ENCODE results near the gene OSBPL8. TPM values are rescaled to one million over a fixed set of nuclear protein-coding genes. Genes with fewer than 3 reads are reported as not detected.

Gene OSBPL8
- total RNA-seq, 1 donor: 204 TPM

DNA sequence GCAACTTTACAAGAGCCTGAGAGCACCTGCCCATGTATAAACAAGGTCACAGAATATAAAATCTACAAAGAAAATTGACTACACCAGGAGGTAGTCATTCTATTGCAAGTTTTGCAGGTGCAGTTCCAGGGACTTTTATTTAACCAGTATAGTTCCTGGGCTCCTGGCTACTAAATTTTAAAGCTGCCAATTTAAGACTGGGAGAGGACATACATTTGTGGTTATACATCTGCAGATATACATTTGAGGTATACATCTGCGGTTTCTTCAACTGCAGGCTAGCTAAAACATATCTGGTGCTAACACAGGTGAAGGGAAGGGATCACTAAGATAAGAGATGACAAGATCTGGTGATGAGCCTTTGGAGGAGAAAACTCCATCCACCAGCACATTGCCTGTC, 241.6 kb downstream of the OSBPL8 start:
- H2AFZ ChIP-seq (ENCODE audit: low read length): no peak overlapping the region
- H3K27ac ChIP-seq (ENCODE audit: low read depth, low read length): no peak overlapping the region

DNA sequence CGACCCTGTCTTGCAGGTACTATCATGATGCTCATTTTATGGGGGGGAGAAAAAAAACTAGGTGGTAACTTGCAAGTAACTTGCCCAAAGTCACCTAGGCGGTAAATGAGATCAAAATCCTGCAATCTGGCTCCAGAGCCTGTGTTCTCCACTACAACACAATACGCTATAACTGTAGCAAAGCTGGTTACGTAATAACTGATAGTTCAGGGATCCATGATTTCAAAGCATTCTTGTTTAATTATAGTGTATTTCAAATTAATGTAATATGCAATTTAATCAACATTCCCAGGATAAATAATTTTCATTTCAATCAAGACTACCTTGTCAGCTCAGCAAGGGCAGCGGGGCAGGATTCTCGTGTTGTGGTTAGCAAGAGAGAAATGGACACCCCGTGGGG, 243.1 kb downstream of the OSBPL8 start:
- peaks cover 13% of the 10 kb centered on the region for H3K4me1 ChIP-seq (ENCODE audit: insufficient read depth, low read length)
- H3K9me3 ChIP-seq (ENCODE audit: low read depth, low read length): no peaks in the 10 kb centered on the region
- H3K4me2 ChIP-seq (ENCODE audit: insufficient read depth, low read length): no peak overlapping the region
- H3K36me3 ChIP-seq (ENCODE audit: insufficient read depth, low read length): no peaks in the 10 kb centered on the region
- H3K4me3 ChIP-seq (ENCODE audit: insufficient read depth, low read length): no peak overlapping the region
- no peak overlapping the region for H2AFZ ChIP-seq (ENCODE audit: low read length)
- H3K79me2 ChIP-seq (ENCODE audit: insufficient read depth, low read length): no peaks in the 10 kb centered on the region
- no peaks in the 10 kb centered on the region for H3K27me3 ChIP-seq (ENCODE audit: insufficient read depth, low read length)
- TF ChIP-seq, protein P1, sequence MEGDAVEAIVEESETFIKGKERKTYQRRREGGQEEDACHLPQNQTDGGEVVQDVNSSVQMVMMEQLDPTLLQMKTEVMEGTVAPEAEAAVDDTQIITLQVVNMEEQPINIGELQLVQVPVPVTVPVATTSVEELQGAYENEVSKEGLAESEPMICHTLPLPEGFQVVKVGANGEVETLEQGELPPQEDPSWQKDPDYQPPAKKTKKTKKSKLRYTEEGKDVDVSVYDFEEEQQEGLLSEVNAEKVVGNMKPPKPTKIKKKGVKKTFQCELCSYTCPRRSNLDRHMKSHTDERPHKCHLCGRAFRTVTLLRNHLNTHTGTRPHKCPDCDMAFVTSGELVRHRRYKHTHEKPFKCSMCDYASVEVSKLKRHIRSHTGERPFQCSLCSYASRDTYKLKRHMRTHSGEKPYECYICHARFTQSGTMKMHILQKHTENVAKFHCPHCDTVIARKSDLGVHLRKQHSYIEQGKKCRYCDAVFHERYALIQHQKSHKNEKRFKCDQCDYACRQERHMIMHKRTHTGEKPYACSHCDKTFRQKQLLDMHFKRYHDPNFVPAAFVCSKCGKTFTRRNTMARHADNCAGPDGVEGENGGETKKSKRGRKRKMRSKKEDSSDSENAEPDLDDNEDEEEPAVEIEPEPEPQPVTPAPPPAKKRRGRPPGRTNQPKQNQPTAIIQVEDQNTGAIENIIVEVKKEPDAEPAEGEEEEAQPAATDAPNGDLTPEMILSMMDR (IDR thresholded peaks at IDR 0.05; ENCODE audit: extremely low read depth, low read depth, low read length): no peak
- DNase-seq (ENCODE audit: insufficient read length, low spot score, missing footprints): no peak
- no peak overlapping the region for H3K27ac ChIP-seq (ENCODE audit: low read depth, low read length)
- H4K20me1 ChIP-seq (ENCODE audit: insufficient read depth, low read length): no peaks in the 10 kb centered on the region

More for the DNA sequence above, 241.6 kb downstream of the OSBPL8 start:
- TF ChIP-seq, protein P1 (IDR thresholded peaks at IDR 0.05; ENCODE audit: extremely low read depth, low read depth, low read length): no peak
- no peaks in the 10 kb centered on the region for H3K9me3 ChIP-seq (ENCODE audit: low read depth, low read length)
- H3K79me2 ChIP-seq (ENCODE audit: insufficient read depth, low read length): no peaks in the 10 kb centered on the region
- no peak overlapping the region for H3K4me3 ChIP-seq (ENCODE audit: insufficient read depth, low read length)
- no peak for DNase-seq (ENCODE audit: insufficient read length, low spot score, missing footprints)
- H3K4me2 ChIP-seq (ENCODE audit: insufficient read depth, low read length): no peak overlapping the region
- H3K27me3 ChIP-seq (ENCODE audit: insufficient read depth, low read length): no peaks in the 10 kb centered on the region
- no peaks in the 10 kb centered on the region for H4K20me1 ChIP-seq (ENCODE audit: insufficient read depth, low read length)
- no peaks in the 10 kb centered on the region for H3K36me3 ChIP-seq (ENCODE audit: insufficient read depth, low read length)
- H3K4me1 ChIP-seq (ENCODE audit: insufficient read depth, low read length): peaks cover 6% of the 10 kb centered on the region

GRCh38 chr12:76313299-76313698, 246.3 kb downstream of the OSBPL8 start:
- H3K4me2 ChIP-seq (ENCODE audit: insufficient read depth, low read length): no peak overlapping the region
- no peak overlapping the region for H3K27ac ChIP-seq (ENCODE audit: low read depth, low read length)
- H3K79me2 ChIP-seq (ENCODE audit: insufficient read depth, low read length): no peaks in the 10 kb centered on the region
- no peaks in the 10 kb centered on the region for H3K36me3 ChIP-seq (ENCODE audit: insufficient read depth, low read length)
- TF ChIP-seq, protein P1 (IDR thresholded peaks at IDR 0.05; ENCODE audit: extremely low read depth, low read depth, low read length): no peak
- DNase-seq (ENCODE audit: insufficient read length, low spot score, missing footprints): no peak
- no peak overlapping the region for H3K4me3 ChIP-seq (ENCODE audit: insufficient read depth, low read length)
- no peaks in the 10 kb centered on the region for H3K27me3 ChIP-seq (ENCODE audit: insufficient read depth, low read length)
- no peaks in the 10 kb centered on the region for H3K9me3 ChIP-seq (ENCODE audit: low read depth, low read length)
- H2AFZ ChIP-seq (ENCODE audit: low read length): no peak overlapping the region
- H4K20me1 ChIP-seq (ENCODE audit: insufficient read depth, low read length): no peaks in the 10 kb centered on the region
- H3K4me1 ChIP-seq (ENCODE audit: insufficient read depth, low read length): peaks cover 6% of the 10 kb centered on the region

DNA sequence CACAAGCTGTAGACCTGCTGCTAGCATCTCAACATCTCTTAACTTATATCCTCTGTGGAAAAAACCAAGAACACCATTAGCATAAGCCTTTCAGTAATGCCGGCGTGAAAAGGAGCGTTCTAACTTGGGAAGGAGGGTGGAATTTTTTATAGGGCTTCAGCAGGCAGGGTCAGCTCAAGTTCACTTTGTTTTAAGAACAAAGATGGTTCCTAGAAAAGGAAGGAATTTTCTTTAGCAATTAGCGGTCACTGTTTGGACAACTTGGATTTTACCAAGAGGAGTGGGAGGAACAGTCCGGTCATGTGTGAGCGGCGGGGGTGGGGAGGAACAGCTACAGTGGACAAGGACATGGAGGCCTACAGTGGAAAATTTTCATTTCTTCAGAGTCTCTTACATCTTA, 247.3 kb downstream of the OSBPL8 start:
- TF ChIP-seq, protein P1 (IDR thresholded peaks at IDR 0.05; ENCODE audit: extremely low read depth, low read depth, low read length): no peak

More for the DNA sequence above, 247.3 kb downstream of the OSBPL8 start:
- Histone ChIP-seq H3K4me1 (ENCODE audit: insufficient read depth, low read length) (peaks cover 6% of the 10 kb centered on the region), H3K36me3 (ENCODE audit: insufficient read depth, low read length) (no peaks in the 10 kb centered on the region), H3K27ac (ENCODE audit: low read depth, low read length) (peak overlapping the region; percentile 5), H4K20me1 (ENCODE audit: insufficient read depth, low read length) (no peaks in the 10 kb centered on the region), H3K4me2 (ENCODE audit: insufficient read depth, low read length) (peak overlapping the region; percentile 2), H3K27me3 (ENCODE audit: insufficient read depth, low read length) (no peaks in the 10 kb centered on the region), H3K4me3 (ENCODE audit: insufficient read depth, low read length) (no peak overlapping the region), H3K9me3 (ENCODE audit: low read depth, low read length) (no peaks in the 10 kb centered on the region), H3K79me2 (ENCODE audit: insufficient read depth, low read length) (no peaks in the 10 kb centered on the region), H2AFZ (ENCODE audit: low read length) (peak overlapping the region; percentile 53)
- no peak for DNase-seq (ENCODE audit: insufficient read length, low spot score, missing footprints)
